ENCODE data around the gene FUCA2.

The FUCA2 gene

GRCh38 chr6:143553337-143553736 lies 41.8 kb upstream of the FUCA2 start:
- no peak for DNase-seq (ENCODE audit: low read depth)
- H3K4me3 ChIP-seq (ENCODE audit: low read depth, low read length), result no peak overlapping the region
- no peak for TF ChIP-seq CTCF (IDR thresholded peaks at IDR 0.05; ENCODE audit: control insufficient read depth, extremely low read depth, insufficient read depth)

- H3K4me3 ChIP-seq (ENCODE audit: low read depth, low read length), result no peak overlapping the region
- DNase-seq (ENCODE audit: low read depth), result no peak
- TF ChIP-seq CTCF (IDR thresholded peaks at IDR 0.05; ENCODE audit: control insufficient read depth, extremely low read depth, insufficient read depth), result no peak
Measured at GRCh38 chr6:143549949-143550268, 38.4 kb upstream of the FUCA2 start.

GRCh38 chr6:143549221-143549948 lies 37.9 kb upstream of the FUCA2 start:
- no peak for DNase-seq (ENCODE audit: low read depth)
- no peak overlapping the region for H3K4me3 ChIP-seq (ENCODE audit: low read depth, low read length)
- TF ChIP-seq CTCF (IDR thresholded peaks at IDR 0.05; ENCODE audit: control insufficient read depth, extremely low read depth, insufficient read depth), result no peak

GRCh38 chr6:143546599-143546998 lies 35.1 kb upstream of the FUCA2 start:
- no peak for TF ChIP-seq CTCF (IDR thresholded peaks at IDR 0.05; ENCODE audit: control insufficient read depth, extremely low read depth, insufficient read depth)
- no peak overlapping the region for H3K4me3 ChIP-seq (ENCODE audit: low read depth, low read length)
- DNase-seq (ENCODE audit: low read depth), result no peak

GRCh38 chr6:143545976-143546547 lies 34.5 kb upstream of the FUCA2 start:
- TF ChIP-seq CTCF (IDR thresholded peaks at IDR 0.05; ENCODE audit: control insufficient read depth, extremely low read depth, insufficient read depth), result no peak
- no peak for DNase-seq (ENCODE audit: low read depth)

GRCh38 chr6:143545165-143545564 lies 33.6 kb upstream of the FUCA2 start:
- H3K4me3 ChIP-seq (ENCODE audit: low read depth, low read length), result no peak overlapping the region
- no peak for DNase-seq (ENCODE audit: low read depth)
- TF ChIP-seq CTCF (IDR thresholded peaks at IDR 0.05; ENCODE audit: control insufficient read depth, extremely low read depth, insufficient read depth), result no peak

More at GRCh38 chr6:143545976-143546547, 34.5 kb upstream of the FUCA2 start:
- no peak overlapping the region for H3K4me3 ChIP-seq (ENCODE audit: low read depth, low read length)

All from LNCaP clone FGC (cell line).